DOHH2 (cell line): Measurements from ENCODE around the gene ZWILCH.

Experiments
- EZH2phosphoT487 ChIP-seq: fragments of 200-600 bp; sonication (generic); IDR thresholded peaks from 2 replicates; pipeline ENCODE4 v1.6.1; 2017; ENCODE audit warnings: borderline replicate concordance, mild to moderate bottlenecking, antibody characterized with exemption, low read length, moderate library complexity, mixed read lengths
- TF ChIP-seq, protein P1 (sequence below): fragments of 200-600 bp; sonication (generic); IDR thresholded peaks from one replicate; pipeline ENCODE4 v1.5.1; 2014; ENCODE audit warnings: antibody characterized with exemption, mild to moderate bottlenecking, low read depth, low read length; ENCODE audit not compliant: poor library complexity, severe bottlenecking

DNA sequence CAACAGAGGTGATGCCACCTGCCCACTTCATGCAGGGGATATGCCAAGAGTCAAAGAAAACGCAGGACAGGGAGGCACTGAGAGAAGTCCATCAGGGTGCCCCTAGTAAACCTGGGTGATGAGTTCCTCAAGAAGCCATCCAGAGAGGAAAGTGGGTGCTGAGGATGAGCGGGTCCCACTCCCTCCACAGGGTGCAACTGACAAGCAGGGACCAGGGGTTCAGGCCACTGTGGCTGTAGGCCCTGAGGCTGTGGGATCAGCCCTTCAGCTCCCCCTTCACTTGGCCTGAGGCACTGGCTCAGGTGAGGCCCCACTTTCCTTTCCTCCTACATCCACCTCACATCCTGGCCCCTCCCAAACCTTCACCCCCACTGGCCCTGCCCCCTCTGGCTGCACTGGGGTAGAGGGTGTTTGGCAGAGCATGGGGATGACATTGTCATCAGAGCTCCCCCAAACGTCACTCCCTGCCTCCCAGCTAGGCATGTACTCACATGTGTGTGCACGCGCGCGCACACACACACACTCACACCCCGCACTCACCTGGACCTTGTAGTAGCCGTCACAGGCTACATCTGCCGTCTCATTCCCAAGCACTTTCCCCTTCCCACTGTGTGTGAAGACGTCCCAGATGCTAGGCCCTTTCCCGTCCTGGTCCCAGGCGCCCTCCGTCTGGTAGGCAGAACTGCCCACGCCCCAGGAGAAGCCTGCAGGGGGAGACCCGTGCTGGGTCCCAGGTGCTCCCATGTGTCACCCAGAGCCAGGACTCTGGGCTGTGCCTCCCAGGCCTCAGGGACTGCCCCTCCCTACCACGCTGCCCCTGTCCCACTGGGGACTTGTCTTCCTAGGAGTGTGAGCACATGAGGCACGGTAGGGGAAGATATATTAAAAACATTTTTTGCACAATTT is 59.3 kb downstream of the ZWILCH start:
- TF ChIP-seq, protein P1, sequence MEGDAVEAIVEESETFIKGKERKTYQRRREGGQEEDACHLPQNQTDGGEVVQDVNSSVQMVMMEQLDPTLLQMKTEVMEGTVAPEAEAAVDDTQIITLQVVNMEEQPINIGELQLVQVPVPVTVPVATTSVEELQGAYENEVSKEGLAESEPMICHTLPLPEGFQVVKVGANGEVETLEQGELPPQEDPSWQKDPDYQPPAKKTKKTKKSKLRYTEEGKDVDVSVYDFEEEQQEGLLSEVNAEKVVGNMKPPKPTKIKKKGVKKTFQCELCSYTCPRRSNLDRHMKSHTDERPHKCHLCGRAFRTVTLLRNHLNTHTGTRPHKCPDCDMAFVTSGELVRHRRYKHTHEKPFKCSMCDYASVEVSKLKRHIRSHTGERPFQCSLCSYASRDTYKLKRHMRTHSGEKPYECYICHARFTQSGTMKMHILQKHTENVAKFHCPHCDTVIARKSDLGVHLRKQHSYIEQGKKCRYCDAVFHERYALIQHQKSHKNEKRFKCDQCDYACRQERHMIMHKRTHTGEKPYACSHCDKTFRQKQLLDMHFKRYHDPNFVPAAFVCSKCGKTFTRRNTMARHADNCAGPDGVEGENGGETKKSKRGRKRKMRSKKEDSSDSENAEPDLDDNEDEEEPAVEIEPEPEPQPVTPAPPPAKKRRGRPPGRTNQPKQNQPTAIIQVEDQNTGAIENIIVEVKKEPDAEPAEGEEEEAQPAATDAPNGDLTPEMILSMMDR, result no peak
- no peak for TF ChIP-seq EZH2phosphoT487
